ENCODE data around the gene ZXDC.

Gene ZXDC

GRCh38 chr3:126448893-126449180 is 26.9 kb downstream of the ZXDC start:
- no peak for TF ChIP-seq CTCF (IDR thresholded peaks at IDR 0.05; ENCODE audit: insufficient read depth, low read length, missing control alignments)
- no peak overlapping the region for H3K4me3 ChIP-seq (ENCODE audit: low read depth, low read length)
- no peak for DNase-seq (ENCODE audit: low read depth, low spot score)
- POLR2A ChIA-PET, result no interaction called here
- CTCF ChIA-PET, result no interaction called here

- no peak for TF ChIP-seq CTCF (IDR thresholded peaks at IDR 0.05; ENCODE audit: insufficient read depth, low read length, missing control alignments)
- CTCF ChIA-PET, result interaction anchor here (0.5 to 2.3 kb wide), 2 partner anchors 23 to 38 kb away, joined by 3 to 7 read pairs; no protein-coding TSS in a partner anchor
- no peak for DNase-seq (ENCODE audit: low read depth, low spot score)
- POLR2A ChIA-PET, result no interaction called here
- no peak overlapping the region for H3K4me3 ChIP-seq (ENCODE audit: low read depth, low read length)
Measured at GRCh38 chr3:126448136-126448892, 27.4 kb downstream of the ZXDC start.

GRCh38 chr3:126447456-126448106 is 28.1 kb downstream of the ZXDC start:
- no peak for TF ChIP-seq CTCF (IDR thresholded peaks at IDR 0.05; ENCODE audit: insufficient read depth, low read length, missing control alignments)
- CTCF ChIA-PET, result interaction anchor here (0.7 to 2.3 kb wide), 3 partner anchors 23 to 73 kb away, joined by 3 to 7 read pairs (median 3); partner anchors contain the start of gene ZXDC

GRCh38 chr3:126446791-126447190 is 28.9 kb downstream of the ZXDC start:
- no peak overlapping the region for H3K4me3 ChIP-seq (ENCODE audit: low read depth, low read length)
- ChIA-PET POLR2A (interaction anchor here (0.5 kb wide), 1 partner anchor 15 kb away, joined by 4 read pairs; no protein-coding TSS in a partner anchor), CTCF (interaction anchor here (0.7 to 2.3 kb wide), 5 partner anchors 11 to 313 kb away, joined by 3 to 7 read pairs (median 3); partner anchors contain the start of gene ZXDC)
- DNase-seq (ENCODE audit: low read depth, low spot score), result no peak
- no peak for TF ChIP-seq CTCF (IDR thresholded peaks at IDR 0.05; ENCODE audit: insufficient read depth, low read length, missing control alignments)

More at GRCh38 chr3:126447456-126448106, 28.1 kb downstream of the ZXDC start:
- DNase-seq (ENCODE audit: low read depth, low spot score), result no peak
- H3K4me3 ChIP-seq (ENCODE audit: low read depth, low read length), result no peak overlapping the region
- POLR2A ChIA-PET, result no interaction called here

- TF ChIP-seq CTCF (IDR thresholded peaks at IDR 0.05; ENCODE audit: insufficient read depth, low read length, missing control alignments), result no peak
- H3K4me3 ChIP-seq (ENCODE audit: low read depth, low read length), result no peak overlapping the region
- CTCF ChIA-PET, result interaction anchor here (0.8 to 2.3 kb wide), 4 partner anchors 11 to 312 kb away, joined by 3 to 7 read pairs (median 4); partner anchors contain the start of gene ZXDC
- POLR2A ChIA-PET, result interaction anchor here (0.5 kb wide), 1 partner anchor 16 kb away, joined by 4 read pairs; no protein-coding TSS in a partner anchor
- DNase-seq (ENCODE audit: low read depth, low spot score), result no peak
Measured at GRCh38 chr3:126446301-126446700, 29.4 kb downstream of the ZXDC start.

GRCh38 chr3:126445506-126445905 is 30.2 kb downstream of the ZXDC start:
- no peak for TF ChIP-seq CTCF (IDR thresholded peaks at IDR 0.05; ENCODE audit: insufficient read depth, low read length, missing control alignments)
- POLR2A ChIA-PET, result no interaction called here
- CTCF ChIA-PET, result interaction anchor here (1.3 kb wide), 1 partner anchor 311 kb away, joined by 6 read pairs; no protein-coding TSS in a partner anchor
- no peak for DNase-seq (ENCODE audit: low read depth, low spot score)
- no peak overlapping the region for H3K4me3 ChIP-seq (ENCODE audit: low read depth, low read length)

Measured in AG04449 (cell line).